GM19099 (cell line): Measurements from ENCODE around the gene SNX13.

Source experiments
- POLR2A ChIP-seq: IDR thresholded peaks from 3 replicates; pipeline ENCODE4 v1.6.1; 2011; ENCODE audit warnings: low read depth; ENCODE audit not compliant: insufficient read length; ENCODE audit errors: extremely low read depth

Gene SNX13

DNA sequence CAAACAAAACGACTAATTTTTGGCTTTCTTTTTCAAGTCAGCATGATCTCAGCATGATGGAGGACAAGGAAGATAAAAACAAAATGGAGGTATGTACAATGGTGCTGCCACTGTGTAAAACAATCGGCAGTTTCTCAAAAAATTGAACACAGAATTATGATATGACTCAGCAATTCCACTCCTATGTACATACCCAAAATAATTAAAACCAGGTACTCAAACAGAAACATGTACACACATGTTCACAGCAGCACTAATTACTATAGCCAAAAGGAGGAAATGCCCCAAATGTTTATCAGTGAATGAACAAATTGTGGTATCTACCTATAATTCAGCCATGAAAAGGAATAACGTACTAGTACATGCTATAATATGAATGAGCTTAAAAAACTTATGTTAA is 29.9 kb downstream of the SNX13 start:
- no peak for TF ChIP-seq POLR2A

DNA sequence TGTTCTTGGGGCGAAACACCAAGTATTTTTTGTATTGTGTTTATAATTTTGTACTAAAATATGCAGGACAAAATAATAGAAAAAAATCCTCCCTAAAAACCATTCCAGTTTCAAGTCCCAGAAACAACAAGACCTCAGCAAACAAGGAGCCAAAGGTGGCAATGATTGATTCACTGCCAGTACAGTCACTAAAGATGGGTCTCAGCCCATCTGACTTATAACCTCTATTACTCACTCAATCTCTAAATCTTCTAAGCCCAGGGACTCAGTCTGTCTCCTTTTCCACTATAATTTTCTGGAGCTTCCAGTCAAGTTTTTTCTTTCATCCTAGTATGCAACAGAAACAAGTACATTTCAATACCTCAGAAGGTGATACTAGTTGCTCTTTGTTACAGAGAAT is 33.3 kb downstream of the SNX13 start:
- no peak for TF ChIP-seq POLR2A

DNA sequence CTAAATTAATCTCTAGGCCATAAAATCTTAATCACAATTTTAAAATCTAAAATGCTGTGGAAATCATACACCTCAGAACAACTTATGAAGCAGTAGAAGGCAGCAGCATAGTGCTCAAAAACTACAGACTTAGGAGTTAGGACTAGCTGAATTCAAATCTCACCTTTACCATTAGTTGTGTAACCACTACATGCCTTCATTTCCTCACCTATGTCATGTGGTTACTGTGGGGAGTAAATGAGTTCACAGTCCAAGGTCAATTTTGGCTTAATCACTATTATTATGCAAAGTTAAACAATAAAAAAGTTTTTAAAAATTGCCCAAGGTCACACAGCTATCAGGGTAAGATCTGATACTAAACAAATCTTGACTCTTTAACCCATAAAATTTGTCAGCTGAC is 37.0 kb downstream of the SNX13 start:
- TF ChIP-seq POLR2A = no peak

- no peak for TF ChIP-seq POLR2A
These were observed 37.7 kb downstream of the SNX13 start for GRCh38 chr7:17902599-17902998.

- TF ChIP-seq POLR2A = no peak
These were observed 39.8 kb downstream of the SNX13 start for GRCh38 chr7:17900464-17900863.

DNA sequence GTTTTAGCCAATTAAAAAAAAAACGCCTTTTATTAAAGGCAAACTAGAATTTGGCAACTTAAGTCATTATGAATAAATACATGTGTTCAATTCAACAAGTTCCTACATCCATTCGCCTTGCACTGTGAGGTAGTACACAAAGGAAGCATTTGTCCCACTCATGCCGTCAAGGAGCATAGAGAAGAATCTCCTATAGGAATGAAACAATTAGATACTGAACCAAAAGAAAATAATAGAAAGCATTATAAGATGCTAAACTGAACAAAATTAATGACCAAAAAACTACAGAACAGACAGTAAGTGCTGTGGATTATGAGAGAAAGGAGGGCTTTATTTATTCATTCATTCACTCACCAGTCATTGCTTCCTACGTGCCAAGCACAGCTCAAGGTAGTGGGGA is 42.2 kb downstream of the SNX13 start:
- TF ChIP-seq POLR2A = no peak

GRCh38 chr7:17887286-17887685 is 53.0 kb downstream of the SNX13 start:
- TF ChIP-seq POLR2A = no peak

DNA sequence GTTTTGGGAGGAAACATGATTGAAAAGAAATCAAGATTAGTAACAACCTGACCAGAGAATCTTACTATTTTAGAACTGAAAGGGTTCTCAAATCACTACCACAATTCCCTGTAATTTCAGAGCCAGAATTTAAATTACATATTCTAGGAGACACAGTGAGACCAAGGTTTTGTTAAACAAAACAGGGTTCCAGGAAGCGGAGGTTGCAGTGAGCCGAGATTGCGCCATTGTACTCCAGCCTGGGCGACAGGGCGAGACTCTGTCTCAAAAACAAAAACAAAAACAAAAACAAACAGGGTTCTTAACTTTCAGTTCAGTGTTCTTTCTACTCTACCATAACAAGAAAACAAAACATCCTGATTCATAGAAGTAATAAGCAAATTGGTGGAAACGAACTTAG is 57.6 kb downstream of the SNX13 start:
- TF ChIP-seq POLR2A = no peak

DNA sequence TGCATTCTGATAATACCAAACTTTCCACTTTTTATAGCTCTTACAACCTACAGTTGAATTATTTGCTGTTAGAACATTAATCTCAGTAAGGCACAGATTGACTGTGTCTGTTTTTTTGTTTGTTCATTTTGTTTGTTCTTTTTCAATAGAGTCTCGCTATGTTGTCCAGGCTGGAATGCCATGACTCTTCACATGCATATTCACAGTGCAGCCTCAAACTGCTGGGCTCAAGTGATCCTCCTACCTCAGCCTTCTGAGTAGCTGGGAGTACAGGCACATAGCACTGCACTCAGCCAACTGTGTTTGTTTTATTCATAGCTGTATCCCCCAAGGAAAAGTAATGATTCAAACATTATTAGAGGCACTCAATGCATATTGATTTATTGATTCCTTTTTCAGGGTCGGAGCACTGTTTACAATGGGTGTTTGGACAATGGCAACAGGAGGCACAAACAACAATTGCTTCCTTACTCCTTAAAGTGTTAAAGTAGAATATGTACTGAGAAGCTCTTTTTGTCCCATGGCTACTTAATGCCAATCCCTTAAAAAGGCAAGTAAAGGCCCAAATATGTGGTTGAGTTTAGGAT is 61.1 kb downstream of the SNX13 start:
- no peak for TF ChIP-seq POLR2A

- TF ChIP-seq POLR2A = no peak
These were observed 61.7 kb downstream of the SNX13 start for GRCh38 chr7:17878627-17879026.

GRCh38 chr7:17871815-17872533 is 68.3 kb downstream of the SNX13 start:
- TF ChIP-seq POLR2A = no peak

DNA sequence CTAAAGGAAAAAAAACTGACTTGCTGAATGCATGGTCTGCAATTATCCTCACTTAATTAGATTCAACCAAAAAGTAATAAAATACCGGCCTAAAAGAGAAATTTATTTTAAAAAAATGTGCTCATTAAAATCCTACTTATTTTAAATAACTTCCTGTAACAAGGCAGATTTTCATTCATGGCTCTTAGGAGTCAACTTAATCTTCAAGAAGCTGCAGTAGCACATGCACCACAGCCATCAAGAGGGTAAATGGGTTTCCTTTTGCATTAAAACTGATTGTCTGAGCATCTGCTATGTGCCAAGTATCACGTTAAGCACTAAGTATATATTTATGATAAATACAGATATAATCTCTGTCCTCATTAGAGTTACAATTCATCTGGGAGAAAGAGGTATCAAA is 69.9 kb downstream of the SNX13 start:
- TF ChIP-seq POLR2A = no peak

DNA sequence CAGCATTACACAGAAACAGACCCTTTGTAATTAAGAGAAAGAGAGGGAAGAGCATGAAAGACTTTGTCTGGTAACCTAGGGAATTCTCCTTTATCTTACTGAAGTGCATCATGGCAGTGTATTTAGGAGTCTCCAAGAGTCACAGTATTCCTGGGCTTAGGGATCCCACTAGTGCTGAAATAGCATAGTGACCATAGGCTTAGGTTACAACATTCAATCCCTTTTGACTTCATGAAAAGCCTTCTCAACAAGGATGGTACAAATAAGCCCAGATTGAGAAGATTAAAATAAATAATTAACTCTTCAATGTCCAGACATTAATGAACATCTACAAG is 76.5 kb downstream of the SNX13 start:
- no peak for TF ChIP-seq POLR2A

DNA sequence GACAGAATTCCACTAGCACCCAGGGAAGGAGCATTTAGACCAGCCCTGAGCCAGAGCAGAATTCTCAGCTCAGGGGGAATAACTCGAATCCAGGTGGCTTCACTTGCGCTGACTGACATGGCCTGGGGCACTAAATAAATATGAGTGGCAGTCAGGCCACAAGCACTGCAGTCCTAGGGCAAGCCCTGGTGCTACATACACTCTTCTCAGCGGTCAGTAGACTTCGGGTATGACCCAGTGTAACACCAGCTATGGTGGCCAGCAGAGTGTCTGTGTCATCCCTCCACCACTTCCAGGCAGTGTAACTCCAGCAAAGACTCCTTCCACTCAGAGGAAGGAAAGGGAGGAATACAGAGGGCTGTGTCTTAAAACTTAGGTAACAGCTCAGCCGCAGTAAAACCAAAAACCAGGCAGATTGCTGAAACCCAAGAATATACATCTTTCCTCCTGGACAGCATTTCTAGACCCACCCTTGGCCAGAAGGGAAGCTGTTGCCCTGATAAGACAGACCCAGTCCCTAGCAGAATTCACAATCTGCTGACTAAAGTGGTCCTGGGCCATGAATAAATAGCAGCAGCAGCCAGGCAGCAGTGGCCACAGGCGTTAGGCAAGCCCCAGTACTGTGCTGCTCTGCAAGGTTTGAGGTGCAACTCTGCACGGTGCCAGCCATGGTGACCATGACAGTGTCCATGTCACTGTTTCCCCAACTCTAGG is 77.0 kb downstream of the SNX13 start:
- no peak for TF ChIP-seq POLR2A

DNA sequence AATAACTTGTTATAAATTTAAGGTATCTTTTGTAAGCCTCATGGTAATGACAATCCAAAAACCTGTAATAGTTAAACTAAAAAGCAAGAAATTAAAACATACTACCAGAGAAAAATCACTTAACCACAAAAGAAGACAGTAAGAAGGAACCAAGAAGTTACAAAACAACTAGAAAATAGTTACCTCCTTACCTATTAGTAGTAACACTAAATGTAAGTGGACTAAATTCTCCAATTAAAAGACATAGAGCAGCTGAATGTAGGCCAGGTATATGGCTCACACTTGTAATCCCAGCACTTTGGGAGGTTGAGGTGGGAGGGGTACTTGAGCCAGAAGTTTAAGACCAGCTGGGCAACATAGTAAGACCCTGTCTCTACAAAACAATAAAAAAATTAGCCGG is 84.0 kb downstream of the SNX13 start:
- TF ChIP-seq POLR2A = no peak

- no peak for TF ChIP-seq POLR2A
These were observed 85.1 kb downstream of the SNX13 start for GRCh38 chr7:17855202-17855601.
